RWPE1 (cell line): ENCODE data around the gene DMD.
A peak's percentile ranks its signal among the peaks of the same experiment; 100 is the strongest.
"Not testable (repeated sequence)": the region's sequence is repeated elsewhere in the genome, so short reads cannot be mapped to it uniquely, and the experiment has no call there.

ENCODE experiments used
- CTCF ChIA-PET: fragments of 350-600 bp; sonication (Branson Sonifier 250); formaldehyde crosslinking; extraction: SDS; loops from one replicate; lab custom pipeline; 2021; lab: Yijun Ruan, JAX
- POLR2A ChIA-PET: fragments of 400-600 bp; formaldehyde crosslinking; extraction: SDS; loops from one replicate; lab custom pipeline; 2020; ENCODE audit warnings: antibody characterized with exemption; ENCODE audit not compliant: low non-redundant PET; lab: Yijun Ruan, JAX
- DNase-seq: peaks from one replicate; pipeline ENCODE4 v3.0.0; 2012; ENCODE audit warnings: low spot score
- H3K27ac ChIP-seq: fragments of 450-650 bp; 2 replicates; pipeline ENCODE4 v1.5.1; 2017
- TF ChIP-seq, protein P1 (sequence below): fragments of 450-650 bp; conservative IDR thresholded peaks from 2 replicates; pipeline ENCODE4 v1.5.1; 2017; ENCODE audit warnings: low read depth, mild to moderate bottlenecking

The DMD gene

DNA sequence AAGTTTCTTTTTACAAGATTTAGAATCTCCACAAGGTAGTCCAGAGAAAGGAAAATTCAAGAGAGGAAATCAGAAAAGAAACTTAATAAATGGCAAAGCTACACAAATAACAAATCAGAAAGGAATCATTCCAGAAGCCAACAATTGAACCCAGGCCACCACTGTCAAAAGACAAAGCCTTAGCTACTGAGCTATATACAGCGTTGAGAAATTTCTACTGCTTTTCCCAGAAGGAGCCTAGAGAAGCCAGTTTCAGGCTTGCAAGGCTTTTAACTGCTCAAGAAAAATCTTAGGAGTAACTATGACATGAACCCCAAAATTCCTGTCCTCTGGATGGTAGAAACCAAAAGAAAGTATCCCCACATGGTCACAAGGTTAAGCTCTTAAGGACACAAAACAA, 129.0 kb downstream of the DMD start:
- DNase-seq, result no peak
- H3K27ac ChIP-seq, result no peak overlapping the region
- ChIA-PET CTCF (no interaction called here), POLR2A (no interaction called here)
- TF ChIP-seq, protein P1, sequence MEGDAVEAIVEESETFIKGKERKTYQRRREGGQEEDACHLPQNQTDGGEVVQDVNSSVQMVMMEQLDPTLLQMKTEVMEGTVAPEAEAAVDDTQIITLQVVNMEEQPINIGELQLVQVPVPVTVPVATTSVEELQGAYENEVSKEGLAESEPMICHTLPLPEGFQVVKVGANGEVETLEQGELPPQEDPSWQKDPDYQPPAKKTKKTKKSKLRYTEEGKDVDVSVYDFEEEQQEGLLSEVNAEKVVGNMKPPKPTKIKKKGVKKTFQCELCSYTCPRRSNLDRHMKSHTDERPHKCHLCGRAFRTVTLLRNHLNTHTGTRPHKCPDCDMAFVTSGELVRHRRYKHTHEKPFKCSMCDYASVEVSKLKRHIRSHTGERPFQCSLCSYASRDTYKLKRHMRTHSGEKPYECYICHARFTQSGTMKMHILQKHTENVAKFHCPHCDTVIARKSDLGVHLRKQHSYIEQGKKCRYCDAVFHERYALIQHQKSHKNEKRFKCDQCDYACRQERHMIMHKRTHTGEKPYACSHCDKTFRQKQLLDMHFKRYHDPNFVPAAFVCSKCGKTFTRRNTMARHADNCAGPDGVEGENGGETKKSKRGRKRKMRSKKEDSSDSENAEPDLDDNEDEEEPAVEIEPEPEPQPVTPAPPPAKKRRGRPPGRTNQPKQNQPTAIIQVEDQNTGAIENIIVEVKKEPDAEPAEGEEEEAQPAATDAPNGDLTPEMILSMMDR, result no peak

DNA sequence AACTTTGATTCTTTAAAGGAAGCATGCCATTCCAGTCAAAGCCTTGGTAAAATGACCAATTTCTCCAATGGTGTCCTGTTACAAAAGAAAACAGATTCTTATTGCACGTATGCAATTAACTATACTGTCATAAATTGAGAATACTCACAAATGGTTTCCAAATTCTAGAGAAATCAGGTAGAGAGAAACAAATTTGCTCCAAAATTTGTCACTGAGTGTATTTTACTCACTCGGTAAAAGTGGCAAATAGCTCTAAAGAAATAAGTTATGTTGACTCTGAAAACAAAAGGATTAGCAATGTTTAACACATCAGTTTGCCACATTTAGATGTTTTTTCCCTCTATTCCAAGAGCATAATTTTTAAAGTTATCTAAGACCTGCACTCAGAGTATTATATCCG, 133.1 kb downstream of the DMD start:
- H3K27ac ChIP-seq, result no peak overlapping the region
- TF ChIP-seq, protein P1, result no peak
- no peak for DNase-seq
- ChIA-PET CTCF (interaction anchor here (0.7 kb wide), 1 partner anchor 577 kb away, joined by 3 read pairs; no protein-coding TSS in a partner anchor), POLR2A (no interaction called here)

DNA sequence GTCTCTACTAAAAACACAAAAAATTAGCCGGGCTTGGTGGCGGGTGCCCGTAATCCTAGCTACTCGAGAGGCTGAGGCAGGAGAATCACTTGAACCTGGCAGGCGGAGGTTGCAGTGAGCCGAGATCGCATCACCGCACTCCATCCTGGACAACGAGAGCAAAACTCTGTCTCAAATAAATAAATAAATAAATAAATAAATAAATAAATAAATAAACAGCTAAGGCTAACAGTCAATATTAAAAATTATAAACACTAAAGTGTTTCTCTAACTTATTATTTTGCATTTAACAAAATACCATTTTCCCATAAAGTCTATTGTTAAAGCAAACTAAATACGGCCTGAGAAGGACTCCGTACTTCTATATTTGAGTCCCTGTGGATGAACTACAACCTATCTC, 137.7 kb downstream of the DMD start:
- POLR2A ChIA-PET, CTCF ChIA-PET, H3K27ac ChIP-seq, DNase-seq: not testable (repeated sequence)

DNA sequence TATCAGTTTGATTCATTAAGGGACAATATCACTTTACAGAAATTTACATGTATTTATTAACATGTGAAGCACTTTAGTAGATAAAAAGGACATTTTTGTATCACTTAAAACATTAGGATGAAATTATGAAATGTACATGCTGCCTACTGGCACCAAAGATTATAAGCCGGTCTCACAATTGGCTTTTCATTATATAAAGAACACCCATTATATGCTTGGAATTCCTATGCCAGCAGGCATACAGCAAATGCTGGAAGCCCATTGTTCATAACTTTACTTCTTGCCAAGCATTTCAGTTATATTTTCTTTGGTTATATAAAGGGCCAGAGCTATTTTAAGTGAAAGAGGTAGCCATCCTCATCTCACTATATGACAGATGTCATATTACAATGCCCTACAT, 145.9 kb downstream of the DMD start:
- CTCF ChIA-PET, result no interaction called here
- no peak for DNase-seq
- TF ChIP-seq, protein P1, result no peak
- H3K27ac ChIP-seq, result no peak overlapping the region
- POLR2A ChIA-PET, result no interaction called here

DNA sequence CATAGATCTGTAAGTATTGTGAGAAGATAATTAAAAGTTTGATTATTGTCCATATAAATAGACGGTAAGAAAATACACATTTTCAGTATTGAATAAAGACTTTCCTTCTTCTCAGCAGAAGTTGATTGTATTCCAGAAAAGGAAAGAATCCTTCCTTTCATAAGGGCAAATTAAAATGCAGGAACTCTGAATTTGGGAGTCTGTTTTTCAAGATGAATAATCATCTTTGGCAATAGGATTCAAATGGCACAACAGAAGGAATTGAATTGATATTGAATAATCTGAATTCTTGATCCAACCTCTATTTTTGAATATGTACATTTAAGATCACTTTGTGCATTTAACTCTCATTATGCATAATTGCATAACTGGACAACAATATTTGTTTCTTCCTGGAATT, 149.3 kb downstream of the DMD start:
- ChIA-PET POLR2A (no interaction called here), CTCF (no interaction called here)
- H3K27ac ChIP-seq, result no peak overlapping the region
- TF ChIP-seq, protein P1, result no peak
- no peak for DNase-seq

DNA sequence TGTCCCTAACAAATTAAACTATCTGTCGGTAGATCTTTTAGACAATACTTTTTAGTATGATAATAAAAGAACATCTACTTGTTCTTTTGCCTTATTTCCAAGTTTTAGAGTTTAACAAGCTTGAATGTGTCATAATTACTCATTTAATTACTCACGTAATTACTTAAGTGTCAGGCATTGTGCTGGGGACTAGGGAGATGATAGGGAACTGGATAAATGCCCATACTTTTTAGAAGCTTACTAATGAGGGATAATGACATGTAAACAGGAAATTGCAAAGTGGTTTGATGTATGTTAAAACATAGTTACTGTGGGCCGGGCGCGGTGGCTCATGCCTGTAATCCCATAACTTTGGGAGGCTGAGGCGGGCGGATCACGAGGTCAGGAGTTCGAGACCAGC, 158.3 kb downstream of the DMD start:
- CTCF ChIA-PET, result interaction anchor here (0.6 kb wide), 1 partner anchor 13 kb away, joined by 3 read pairs; no protein-coding TSS in a partner anchor

DNA sequence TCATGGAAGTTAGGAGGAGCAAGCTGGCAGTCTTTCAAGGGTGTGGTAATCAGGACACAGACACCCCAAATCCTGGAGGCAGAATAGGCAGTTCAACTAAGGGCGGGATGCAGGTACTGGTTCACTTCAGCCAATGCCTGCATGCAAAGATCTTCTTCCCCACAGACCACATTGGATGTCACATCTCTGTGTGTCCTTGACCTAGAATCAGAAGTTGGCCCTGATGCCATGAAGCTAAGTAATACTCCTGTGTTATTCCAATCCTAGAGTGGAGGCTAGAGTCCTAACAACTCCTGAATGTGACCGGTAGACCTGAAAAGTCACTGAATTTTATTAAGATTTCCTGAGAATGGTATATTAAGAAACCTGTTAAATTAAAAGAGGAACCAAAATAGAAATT, 165.5 kb downstream of the DMD start:
- ChIA-PET POLR2A (no interaction called here), CTCF (no interaction called here)
- H3K27ac ChIP-seq, result no peak overlapping the region
- no peak for DNase-seq
- TF ChIP-seq, protein P1, result no peak

More for the DNA sequence above, 158.3 kb downstream of the DMD start:
- TF ChIP-seq, protein P1, result no peak
- POLR2A ChIA-PET, result no interaction called here
- no peak overlapping the region for H3K27ac ChIP-seq
- peak; percentile 4 for DNase-seq
